Measurements from ENCODE around the gene S100A4. TPM values are rescaled to one million over a fixed set of nuclear protein-coding genes. Genes with fewer than 3 reads are reported as not detected.

The S100A4 gene
- total and polyA plus RNA-seq, 3 experiments from 2014 or later = 125 to 2,575 (median 132) TPM

DNA sequence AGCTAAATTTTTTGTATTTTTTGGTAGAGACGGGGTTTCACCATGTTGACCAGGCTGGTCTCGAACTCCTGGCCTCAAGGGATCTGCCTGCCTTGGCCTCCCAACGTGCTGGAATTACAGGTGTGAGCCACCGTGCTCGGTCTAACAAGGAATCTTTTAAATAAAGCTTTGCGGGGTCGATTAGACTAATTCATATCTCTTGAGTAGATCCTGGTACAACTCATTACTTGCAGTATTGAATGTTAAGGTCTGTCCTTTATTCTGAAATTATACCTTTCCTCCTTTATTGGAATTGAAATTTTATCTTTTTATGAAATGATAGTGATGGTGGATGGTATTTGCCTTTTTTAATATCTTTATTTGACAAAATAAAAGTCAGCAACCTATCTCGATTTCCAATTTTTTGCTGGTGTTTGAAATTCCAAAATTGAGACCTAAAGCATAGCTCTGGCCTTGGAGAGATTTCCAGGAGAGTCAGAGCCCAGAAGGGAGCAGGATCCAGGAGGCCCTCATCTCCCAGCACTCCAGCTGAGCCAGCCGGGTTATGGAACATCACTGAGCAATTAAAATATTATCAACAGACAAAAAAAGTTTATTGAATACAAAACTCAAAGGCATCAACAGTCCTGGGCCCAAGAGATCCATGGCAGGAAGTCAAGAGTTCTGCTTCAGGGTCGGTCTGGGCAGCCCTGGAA, 15.3 kb upstream of the S100A4 start:
- Mint-ChIP-seq H3K9me3 (no peaks in the 10 kb centered on the region), H3K4me1 (peaks cover 3 to 8% (median 4%) of the 10 kb centered on the region in 3 donors), H3K4me3 (no peak overlapping the region), H3K36me3 (no peaks in the 10 kb centered on the region), H3K27me3 (no peaks in the 10 kb centered on the region), H3K27ac (no peak overlapping the region)
- Histone ChIP-seq H3K9me3 (ENCODE audit: low read length) (no peaks in the 10 kb centered on the region), H3K36me3 (ENCODE audit: insufficient read depth, low read length) (no peaks in the 10 kb centered on the region), H3K27ac (ENCODE audit: low read depth, low read length) (no peak overlapping the region), H3K4me3 (ENCODE audit: low read length) (no peak overlapping the region), H3K4me1 (ENCODE audit: insufficient read depth, low read length) (peaks cover 7% of the 10 kb centered on the region), H3K27me3 (ENCODE audit: insufficient read depth, low read length, poor library complexity, severe bottlenecking) (no peaks in the 10 kb centered on the region)
- DNase-seq = no peak
- ChIA-PET CTCF (interaction anchor here (1.0 to 6.6 kb wide), 4 partner anchors 10 to 50 kb away, joined by 3 to 35 read pairs (median 6); no protein-coding TSS in a partner anchor), POLR2A (interaction anchor here (1.2 kb wide), 1 partner anchor 15 kb away, joined by 3 read pairs; the partner anchor contains the start of gene S100A4)

DNA sequence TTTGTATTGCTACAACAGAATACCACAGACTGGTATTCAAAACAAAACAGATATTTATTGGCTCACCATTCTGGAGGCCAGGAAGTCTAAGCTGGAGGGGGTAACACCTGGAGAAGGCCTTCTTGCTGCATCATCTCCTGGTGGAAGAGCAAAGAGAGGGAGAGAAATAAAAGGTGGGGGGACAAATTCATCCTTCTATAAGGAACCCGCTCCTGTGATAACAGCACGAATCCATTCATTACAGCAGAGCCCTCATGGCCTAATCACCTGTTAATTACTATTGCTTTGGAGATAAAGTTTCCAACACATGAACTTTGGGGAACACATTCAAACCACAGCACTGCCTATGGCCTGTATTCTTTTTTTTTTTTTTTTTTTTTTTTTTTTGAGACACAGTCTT, 14.6 kb upstream of the S100A4 start:
- no peaks in the 10 kb centered on the region for H3K9me3 Mint-ChIP-seq
- H3K4me3 ChIP-seq (ENCODE audit: low read length) = no peak overlapping the region
- no peaks in the 10 kb centered on the region for H3K27me3 Mint-ChIP-seq
- no peaks in the 10 kb centered on the region for H3K9me3 ChIP-seq (ENCODE audit: low read length)
- ChIA-PET CTCF (interaction anchor here (1.0 to 6.6 kb wide), 4 partner anchors 8 to 49 kb away, joined by 3 to 35 read pairs (median 6); no protein-coding TSS in a partner anchor), POLR2A (no interaction called here)
- H3K36me3 Mint-ChIP-seq = no peaks in the 10 kb centered on the region
- H3K36me3 ChIP-seq (ENCODE audit: insufficient read depth, low read length) = no peaks in the 10 kb centered on the region
- no peaks in the 10 kb centered on the region for H3K27me3 ChIP-seq (ENCODE audit: insufficient read depth, low read length, poor library complexity, severe bottlenecking)
- no peak overlapping the region for H3K4me3 Mint-ChIP-seq
- H3K4me1 Mint-ChIP-seq = peaks cover 0 to 1% (median 0%) of the 10 kb centered on the region in 3 donors
- peaks cover under 1% of the 10 kb centered on the region for H3K4me1 ChIP-seq (ENCODE audit: insufficient read depth, low read length)
- H3K27ac ChIP-seq (ENCODE audit: low read depth, low read length) = no peak overlapping the region
- DNase-seq = no peak
- H3K27ac Mint-ChIP-seq = peak overlapping the region in 4 of 8 donors; percentile 13 to 78 (median 42)

DNA sequence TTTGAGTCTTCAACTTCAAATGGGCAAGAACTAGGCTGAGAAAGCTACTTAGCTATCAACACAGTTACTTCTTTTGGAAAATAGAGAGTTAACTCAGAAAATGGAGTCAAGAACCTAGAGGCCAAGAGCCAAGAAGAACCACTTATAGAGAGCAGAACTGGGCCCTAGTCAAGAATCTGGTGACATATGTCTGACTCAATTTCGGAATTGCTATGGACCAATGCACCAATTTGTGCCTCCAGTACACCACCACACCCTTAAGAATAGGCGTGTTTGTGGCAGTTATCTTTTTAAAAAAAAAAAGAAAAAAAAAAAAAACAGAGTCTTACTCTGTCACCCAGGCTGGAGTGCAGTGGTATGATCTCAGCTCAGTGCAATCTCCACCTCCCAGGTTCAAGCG, 12.3 kb upstream of the S100A4 start:
- Mint-ChIP-seq H3K9me3 (no peaks in the 10 kb centered on the region), H3K27me3 (no peaks in the 10 kb centered on the region), H3K36me3 (no peaks in the 10 kb centered on the region), H3K4me3 (no peak overlapping the region), H3K4me1 (no peaks in the 10 kb centered on the region), H3K27ac (no peak overlapping the region)
- H3K4me1 ChIP-seq (ENCODE audit: insufficient read depth, low read length) = no peaks in the 10 kb centered on the region
- no peak for DNase-seq
- CTCF ChIA-PET = interaction anchor here (1.2 to 1.7 kb wide), 3 partner anchors 11 to 47 kb away, joined by 3 to 5 read pairs (median 4); no protein-coding TSS in a partner anchor
- POLR2A ChIA-PET = no interaction called here
- H3K36me3 ChIP-seq (ENCODE audit: insufficient read depth, low read length) = no peaks in the 10 kb centered on the region
- no peaks in the 10 kb centered on the region for H3K27me3 ChIP-seq (ENCODE audit: insufficient read depth, low read length, poor library complexity, severe bottlenecking)
- H3K27ac ChIP-seq (ENCODE audit: low read depth, low read length) = no peak overlapping the region
- H3K4me3 ChIP-seq (ENCODE audit: low read length) = no peak overlapping the region
- no peaks in the 10 kb centered on the region for H3K9me3 ChIP-seq (ENCODE audit: low read length)

DNA sequence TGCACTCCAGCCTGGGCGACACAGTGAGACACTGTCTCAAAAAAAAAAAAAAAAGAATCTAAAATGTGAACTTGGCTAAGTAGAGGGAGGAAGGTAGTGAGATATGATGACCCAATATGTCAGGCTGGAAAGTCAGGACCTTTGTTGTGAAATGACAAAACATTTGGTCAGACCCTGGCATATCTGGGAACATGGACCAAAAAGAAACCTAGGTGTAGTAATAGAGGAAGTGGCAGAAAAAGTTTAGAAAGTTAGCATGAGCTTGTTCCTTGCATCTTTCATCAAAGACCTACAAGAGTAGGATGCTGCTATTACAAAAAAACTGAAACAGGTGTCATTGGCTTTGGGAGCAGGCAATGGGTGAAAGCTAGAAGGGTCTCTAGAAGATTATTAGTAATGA, 10.7 kb upstream of the S100A4 start:
- no peak overlapping the region for H3K27ac ChIP-seq (ENCODE audit: low read depth, low read length)
- CTCF ChIA-PET = interaction anchor here (1.5 to 1.7 kb wide), 2 partner anchors 12 to 46 kb away, joined by 3 to 5 read pairs; no protein-coding TSS in a partner anchor
- Mint-ChIP-seq H3K9me3 (no peaks in the 10 kb centered on the region), H3K36me3 (no peaks in the 10 kb centered on the region), H3K4me1 (no peaks in the 10 kb centered on the region), H3K4me3 (peak overlapping the region in 1 of 7 donors; percentile 56), H3K27me3 (no peaks in the 10 kb centered on the region), H3K27ac (no peak overlapping the region)
- no peaks in the 10 kb centered on the region for H3K4me1 ChIP-seq (ENCODE audit: insufficient read depth, low read length)
- H3K4me3 ChIP-seq (ENCODE audit: low read length) = no peak overlapping the region
- DNase-seq = no peak
- no peaks in the 10 kb centered on the region for H3K27me3 ChIP-seq (ENCODE audit: insufficient read depth, low read length, poor library complexity, severe bottlenecking)
- no peaks in the 10 kb centered on the region for H3K36me3 ChIP-seq (ENCODE audit: insufficient read depth, low read length)
- POLR2A ChIA-PET = no interaction called here
- no peaks in the 10 kb centered on the region for H3K9me3 ChIP-seq (ENCODE audit: low read length)

DNA sequence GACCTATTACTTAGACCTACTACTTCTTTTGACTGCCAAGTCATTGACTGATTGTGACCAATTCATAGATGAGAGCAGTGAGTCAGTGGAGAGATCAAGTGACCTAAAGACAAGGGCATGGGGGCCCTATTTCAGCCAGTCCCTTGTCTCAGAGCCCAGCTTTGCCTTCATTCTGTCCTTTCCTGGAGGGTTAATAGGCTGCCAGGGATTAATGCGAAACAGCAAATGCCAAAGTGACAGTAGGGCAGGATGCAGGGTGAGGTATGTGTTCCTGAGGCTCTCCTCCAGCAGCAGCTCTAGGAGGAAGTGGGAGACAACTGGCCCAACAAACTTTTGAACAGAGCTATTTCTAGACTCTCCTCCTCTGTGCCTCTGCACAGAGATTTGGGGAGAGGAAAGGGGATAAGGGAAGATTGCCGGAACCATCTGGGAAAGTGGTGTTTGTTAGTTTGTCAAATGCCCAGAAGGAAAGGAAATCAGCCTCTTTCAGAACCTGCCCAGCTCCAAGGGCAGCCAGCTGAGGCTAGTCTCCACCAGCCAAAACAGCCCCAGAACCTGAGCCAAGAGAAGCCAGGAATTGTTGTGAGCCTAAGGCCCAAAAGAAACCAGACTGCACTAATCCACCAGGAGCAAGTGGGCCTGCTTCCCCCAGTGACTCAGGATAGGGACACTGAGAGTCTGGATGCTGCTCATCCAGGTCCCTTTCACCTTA, 8.4 kb upstream of the S100A4 start:
- CTCF ChIA-PET = interaction anchor here (0.7 to 5.6 kb wide), 3 partner anchors 21 to 58 kb away, joined by 3 to 30 read pairs (median 5); no protein-coding TSS in a partner anchor
- POLR2A ChIA-PET = no interaction called here
- no peak for DNase-seq
- Histone ChIP-seq H3K4me3 (ENCODE audit: low read length) (no peak overlapping the region), H3K27ac (ENCODE audit: low read depth, low read length) (no peak overlapping the region), H3K4me1 (ENCODE audit: insufficient read depth, low read length) (no peaks in the 10 kb centered on the region), H3K27me3 (ENCODE audit: insufficient read depth, low read length, poor library complexity, severe bottlenecking) (no peaks in the 10 kb centered on the region), H3K9me3 (ENCODE audit: low read length) (no peaks in the 10 kb centered on the region), H3K36me3 (ENCODE audit: insufficient read depth, low read length) (no peaks in the 10 kb centered on the region)
- peak overlapping the region in 2 of 8 donors; percentile 5 to 17 for H3K27ac Mint-ChIP-seq
- H3K4me1 Mint-ChIP-seq = no peaks in the 10 kb centered on the region
- H3K9me3 Mint-ChIP-seq = no peaks in the 10 kb centered on the region
- H3K36me3 Mint-ChIP-seq = no peaks in the 10 kb centered on the region
- no peaks in the 10 kb centered on the region for H3K27me3 Mint-ChIP-seq
- H3K4me3 Mint-ChIP-seq = no peak overlapping the region

DNA sequence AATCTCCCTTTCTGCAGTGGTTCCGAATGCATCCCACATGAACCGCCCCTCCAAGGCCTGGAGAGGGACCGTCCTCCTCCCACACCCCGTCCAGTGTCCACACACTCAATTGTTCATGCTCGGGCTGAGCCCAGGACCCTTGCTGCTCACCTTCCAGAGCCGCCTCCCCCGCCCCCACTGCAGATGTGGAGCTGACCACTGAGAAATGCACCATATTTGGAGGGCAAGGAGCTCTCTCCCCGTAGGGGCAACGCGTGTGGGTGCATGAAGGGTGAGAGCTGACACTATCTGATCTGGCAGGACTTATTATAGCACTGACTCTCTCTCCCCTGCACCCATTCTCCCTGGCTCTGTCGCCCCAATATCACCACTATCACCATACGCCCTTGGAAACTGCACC, 7.5 kb upstream of the S100A4 start:
- H3K4me3 ChIP-seq (ENCODE audit: low read length) = no peak overlapping the region
- H3K27me3 Mint-ChIP-seq = no peaks in the 10 kb centered on the region
- no peak overlapping the region for H3K4me3 Mint-ChIP-seq
- ChIA-PET CTCF (interaction anchor here (1.1 to 5.6 kb wide), 2 partner anchors 18 to 20 kb away, joined by 3 to 30 read pairs; no protein-coding TSS in a partner anchor), POLR2A (no interaction called here)
- H3K4me1 Mint-ChIP-seq = peaks cover 0 to 4% (median 0%) of the 10 kb centered on the region in 3 donors
- no peaks in the 10 kb centered on the region for H3K36me3 Mint-ChIP-seq
- no peak overlapping the region for H3K27ac Mint-ChIP-seq
- H3K36me3 ChIP-seq (ENCODE audit: insufficient read depth, low read length) = no peaks in the 10 kb centered on the region
- H3K4me1 ChIP-seq (ENCODE audit: insufficient read depth, low read length) = no peaks in the 10 kb centered on the region
- H3K27ac ChIP-seq (ENCODE audit: low read depth, low read length) = no peak overlapping the region
- no peaks in the 10 kb centered on the region for H3K9me3 Mint-ChIP-seq
- no peaks in the 10 kb centered on the region for H3K27me3 ChIP-seq (ENCODE audit: insufficient read depth, low read length, poor library complexity, severe bottlenecking)
- no peaks in the 10 kb centered on the region for H3K9me3 ChIP-seq (ENCODE audit: low read length)
- DNase-seq = no peak

DNA sequence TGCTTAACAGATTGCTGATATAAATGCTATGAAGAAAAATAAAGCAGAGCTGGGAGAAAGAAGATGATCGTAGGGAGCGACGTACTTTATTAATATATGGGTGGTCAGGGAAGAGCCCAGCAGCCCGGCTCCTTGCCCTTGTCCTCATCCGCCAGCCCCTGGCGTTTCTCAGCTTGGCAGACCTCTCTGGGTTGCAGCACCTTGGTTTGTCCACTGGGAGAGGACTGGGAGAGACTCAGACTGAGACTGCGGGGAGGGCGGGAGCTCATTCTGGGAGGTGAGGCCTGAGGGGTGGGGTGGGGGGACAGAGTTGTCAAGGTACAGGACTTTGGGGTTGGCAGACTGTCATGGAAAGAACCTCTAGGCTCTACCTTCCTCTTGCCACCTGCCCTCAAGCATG, 6.7 kb upstream of the S100A4 start:
- ChIA-PET POLR2A (interaction anchor here (0.9 kb wide), 1 partner anchor 12 kb away, joined by 3 read pairs; the partner anchor contains the start of gene S100A5), CTCF (interaction anchor here (1.0 to 5.6 kb wide), 3 partner anchors 16 to 20 kb away, joined by 3 to 30 read pairs (median 3); no protein-coding TSS in a partner anchor)
- Histone ChIP-seq H3K36me3 (ENCODE audit: insufficient read depth, low read length) (no peaks in the 10 kb centered on the region), H3K4me1 (ENCODE audit: insufficient read depth, low read length) (peaks cover 3% of the 10 kb centered on the region), H3K4me3 (ENCODE audit: low read length) (no peak overlapping the region), H3K27me3 (ENCODE audit: insufficient read depth, low read length, poor library complexity, severe bottlenecking) (no peaks in the 10 kb centered on the region), H3K27ac (ENCODE audit: low read depth, low read length) (no peak overlapping the region), H3K9me3 (ENCODE audit: low read length) (no peaks in the 10 kb centered on the region)
- DNase-seq = no peak
- peak overlapping the region in 1 of 8 donors; percentile 38 for H3K27ac Mint-ChIP-seq
- peaks cover 0 to 4% (median 0%) of the 10 kb centered on the region in 3 donors for H3K4me1 Mint-ChIP-seq
- H3K9me3 Mint-ChIP-seq = no peaks in the 10 kb centered on the region
- H3K4me3 Mint-ChIP-seq = no peak overlapping the region
- no peaks in the 10 kb centered on the region for H3K27me3 Mint-ChIP-seq
- no peaks in the 10 kb centered on the region for H3K36me3 Mint-ChIP-seq

All from CD8-positive, alpha-beta memory T cell (primary cell).